ENCODE results near the gene SLC2A6.

Gene SLC2A6

GRCh38 chr9:133493845-133494540 is 15.1 kb upstream of the SLC2A6 start:
- no peaks in the 10 kb centered on the region for H3K9me3 ChIP-seq (ENCODE audit: control insufficient read depth, insufficient read depth, low read length)
- no CpG with 5 or more reads among the region's 23 CpGs for WGBS (ENCODE audit: insufficient coverage, insufficient read length)
- no peaks in the 10 kb centered on the region; the same call in 1 of the 2 replicates for H3K4me1 ChIP-seq (ENCODE audit: control insufficient read depth, insufficient read depth, low read length)
- H3K36me3 ChIP-seq (ENCODE audit: control insufficient read depth, insufficient read depth, low read length) = no peaks in the 10 kb centered on the region; the same call in 1 of the 2 replicates
- H3K27me3 ChIP-seq (ENCODE audit: control insufficient read depth, insufficient read depth, low read length) = no peaks in the 10 kb centered on the region
- H3K27ac ChIP-seq (ENCODE audit: low read length) = no peak overlapping the region
- H3K4me3 ChIP-seq (ENCODE audit: low read length) = no peak overlapping the region
- no peak for DNase-seq (ENCODE audit: low read depth, low spot score)

DNA sequence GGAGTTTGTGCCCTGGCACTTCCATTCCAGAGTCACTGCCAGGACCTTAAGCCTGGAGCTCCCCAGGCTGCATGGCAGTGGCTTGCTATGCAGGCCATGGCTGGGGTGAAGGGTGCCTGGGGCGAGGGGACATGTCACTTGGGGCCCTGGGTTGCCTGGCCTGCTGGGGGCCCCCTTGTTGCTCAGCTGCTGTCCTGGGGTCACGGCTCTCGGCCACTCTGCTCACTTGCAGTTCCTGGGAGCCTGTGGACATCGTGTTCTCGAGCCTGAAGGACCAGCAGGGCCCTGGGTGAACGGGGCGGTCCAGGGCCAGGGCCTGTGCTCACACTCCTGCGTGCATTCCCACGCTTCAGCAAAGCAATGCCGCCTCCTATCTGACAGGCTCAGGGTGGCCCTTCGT is 14.5 kb upstream of the SLC2A6 start:
- WGBS (ENCODE audit: insufficient coverage, insufficient read length) = no CpG with 5 or more reads among the region's 11 CpGs
- no peaks in the 10 kb centered on the region for H3K27me3 ChIP-seq (ENCODE audit: control insufficient read depth, insufficient read depth, low read length)
- H3K36me3 ChIP-seq (ENCODE audit: control insufficient read depth, insufficient read depth, low read length) = no peaks in the 10 kb centered on the region; the same call in 1 of the 2 replicates
- no peaks in the 10 kb centered on the region; the same call in 1 of the 2 replicates for H3K4me1 ChIP-seq (ENCODE audit: control insufficient read depth, insufficient read depth, low read length)
- DNase-seq (ENCODE audit: low read depth, low spot score) = no peak
- H3K4me3 ChIP-seq (ENCODE audit: low read length) = no peak overlapping the region
- H3K9me3 ChIP-seq (ENCODE audit: control insufficient read depth, insufficient read depth, low read length) = no peaks in the 10 kb centered on the region
- H3K27ac ChIP-seq (ENCODE audit: low read length) = no peak overlapping the region

DNA sequence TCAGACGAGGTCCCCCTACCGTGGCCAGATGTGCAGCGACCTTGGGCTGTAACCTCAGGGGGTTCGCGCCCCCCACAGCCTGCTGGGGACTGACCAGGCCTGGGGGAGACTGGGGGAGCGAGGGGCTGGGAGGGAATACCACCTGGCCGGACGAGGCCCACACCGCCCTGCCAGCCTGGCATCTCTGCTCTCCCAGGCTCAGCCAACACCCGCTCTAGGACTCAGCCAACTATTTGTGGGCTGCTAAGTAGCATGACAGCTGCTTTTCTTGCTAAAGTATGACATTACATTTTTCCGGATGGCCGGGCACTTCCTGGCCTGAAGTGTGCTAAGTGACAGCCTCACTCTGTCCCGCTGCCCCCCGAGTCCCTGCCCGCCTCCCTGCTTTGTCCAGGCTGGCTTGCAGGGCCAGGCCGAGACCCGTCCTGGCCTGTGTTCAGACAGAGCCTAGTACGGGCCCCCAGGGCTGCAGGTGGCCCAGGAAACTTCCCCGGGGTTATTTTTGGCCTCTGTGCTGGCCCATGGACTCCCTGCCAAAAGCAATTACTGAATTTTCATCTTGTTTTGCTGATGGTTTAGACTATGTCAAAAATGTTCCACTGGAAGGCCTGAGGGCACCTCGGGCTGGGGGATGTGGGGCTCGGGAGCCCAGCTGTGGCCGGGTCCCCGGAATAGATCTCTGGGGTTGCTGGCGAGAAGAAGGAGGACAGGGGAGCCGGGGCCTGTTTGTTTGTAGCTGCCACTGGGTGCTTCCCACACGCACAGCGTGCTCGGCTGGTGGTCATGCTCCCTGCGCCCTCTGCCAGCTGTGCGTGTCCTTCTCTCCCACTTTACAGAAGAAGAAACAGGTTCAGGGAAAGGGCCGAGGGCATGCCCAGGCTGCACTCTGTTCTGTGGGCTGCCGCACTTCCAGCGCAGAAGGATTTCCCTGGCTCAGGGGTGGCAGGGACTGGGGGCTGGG is 13.4 kb upstream of the SLC2A6 start:
- no peaks in the 10 kb centered on the region for H3K9me3 ChIP-seq (ENCODE audit: control insufficient read depth, insufficient read depth, low read length)
- H3K27me3 ChIP-seq (ENCODE audit: control insufficient read depth, insufficient read depth, low read length) = no peaks in the 10 kb centered on the region
- no peaks in the 10 kb centered on the region; the same call in 1 of the 2 replicates for H3K4me1 ChIP-seq (ENCODE audit: control insufficient read depth, insufficient read depth, low read length)
- WGBS (ENCODE audit: insufficient coverage, insufficient read length) = no CpG with 5 or more reads among the region's 33 CpGs
- H3K36me3 ChIP-seq (ENCODE audit: control insufficient read depth, insufficient read depth, low read length) = no peaks in the 10 kb centered on the region; the same call in 1 of the 2 replicates
- H3K4me3 ChIP-seq (ENCODE audit: low read length) = no peak overlapping the region
- DNase-seq (ENCODE audit: low read depth, low spot score) = no peak
- H3K27ac ChIP-seq (ENCODE audit: low read length) = no peak overlapping the region

DNA sequence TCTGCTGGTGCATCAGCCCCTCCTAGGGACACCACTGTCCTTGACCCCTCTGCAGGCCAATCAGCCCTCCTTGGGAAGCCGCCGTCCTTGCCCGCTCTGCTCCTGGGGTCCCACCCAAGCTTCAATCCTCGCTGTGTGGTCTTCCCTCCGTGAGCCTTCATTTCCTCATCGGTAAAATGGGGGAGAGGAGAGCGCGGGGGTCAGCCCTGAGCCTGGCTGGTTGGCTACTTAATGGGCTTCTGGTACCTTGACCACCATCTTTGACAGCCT is 12.7 kb upstream of the SLC2A6 start:
- Histone ChIP-seq H3K4me3 (ENCODE audit: low read length) (no peak overlapping the region), H3K27ac (ENCODE audit: low read length) (no peak overlapping the region), H3K4me1 (ENCODE audit: control insufficient read depth, insufficient read depth, low read length) (no peaks in the 10 kb centered on the region; the same call in 1 of the 2 replicates), H3K27me3 (ENCODE audit: control insufficient read depth, insufficient read depth, low read length) (no peaks in the 10 kb centered on the region), H3K9me3 (ENCODE audit: control insufficient read depth, insufficient read depth, low read length) (no peaks in the 10 kb centered on the region), H3K36me3 (ENCODE audit: control insufficient read depth, insufficient read depth, low read length) (no peaks in the 10 kb centered on the region; the same call in 1 of the 2 replicates)
- no peak for DNase-seq (ENCODE audit: low read depth, low spot score)
- WGBS (ENCODE audit: insufficient coverage, insufficient read length) = no CpG with 5 or more reads among the region's 8 CpGs

- DNase-seq (ENCODE audit: low read depth, low spot score) = no peak
- H3K36me3 ChIP-seq (ENCODE audit: control insufficient read depth, insufficient read depth, low read length) = no peaks in the 10 kb centered on the region; the same call in 1 of the 2 replicates
- no peaks in the 10 kb centered on the region; the same call in 1 of the 2 replicates for H3K4me1 ChIP-seq (ENCODE audit: control insufficient read depth, insufficient read depth, low read length)
- no peak overlapping the region for H3K27ac ChIP-seq (ENCODE audit: low read length)
- no CpG with 5 or more reads among the region's 12 CpGs for WGBS (ENCODE audit: insufficient coverage, insufficient read length)
- H3K4me3 ChIP-seq (ENCODE audit: low read length) = no peak overlapping the region
- no peaks in the 10 kb centered on the region for H3K9me3 ChIP-seq (ENCODE audit: control insufficient read depth, insufficient read depth, low read length)
- no peaks in the 10 kb centered on the region for H3K27me3 ChIP-seq (ENCODE audit: control insufficient read depth, insufficient read depth, low read length)
Observed at GRCh38 chr9:133490865-133491655, 12.2 kb upstream of the SLC2A6 start.

DNA sequence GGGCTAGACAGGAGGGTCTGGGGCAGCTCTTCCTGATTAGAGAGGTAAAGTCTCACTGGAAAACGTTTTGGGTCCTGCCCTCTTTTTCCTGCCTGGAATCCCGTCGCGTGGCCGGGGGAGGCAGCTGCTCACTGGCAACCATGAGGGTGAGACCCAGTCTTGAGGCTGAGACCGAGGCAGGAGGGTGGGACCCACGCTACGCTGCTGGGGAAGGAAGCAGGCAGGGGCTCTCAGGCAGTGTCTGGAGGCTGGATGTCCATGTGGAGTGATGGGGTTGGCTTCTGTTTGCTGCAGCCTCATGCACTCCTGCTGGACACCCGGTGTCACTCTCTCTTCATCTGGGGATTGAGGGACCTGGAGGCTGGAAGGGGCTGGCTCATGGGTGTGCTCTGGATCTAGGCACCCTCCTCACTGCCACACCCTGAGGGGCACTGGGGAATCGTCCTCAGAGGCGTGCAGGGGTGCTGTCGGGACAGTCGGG is 11.3 kb upstream of the SLC2A6 start:
- H3K4me3 ChIP-seq (ENCODE audit: low read length) = no peak overlapping the region
- no peaks in the 10 kb centered on the region for H3K9me3 ChIP-seq (ENCODE audit: control insufficient read depth, insufficient read depth, low read length)
- H3K36me3 ChIP-seq (ENCODE audit: control insufficient read depth, insufficient read depth, low read length) = no peaks in the 10 kb centered on the region; the same call in 1 of the 2 replicates
- no CpG with 5 or more reads among the region's 13 CpGs for WGBS (ENCODE audit: insufficient coverage, insufficient read length)
- no peak overlapping the region for H3K27ac ChIP-seq (ENCODE audit: low read length)
- DNase-seq (ENCODE audit: low read depth, low spot score) = no peak
- H3K4me1 ChIP-seq (ENCODE audit: control insufficient read depth, insufficient read depth, low read length) = no peaks in the 10 kb centered on the region; the same call in 1 of the 2 replicates
- no peaks in the 10 kb centered on the region for H3K27me3 ChIP-seq (ENCODE audit: control insufficient read depth, insufficient read depth, low read length)

GRCh38 chr9:133489253-133490190 is 10.6 kb upstream of the SLC2A6 start:
- Histone ChIP-seq H3K27me3 (ENCODE audit: control insufficient read depth, insufficient read depth, low read length) (no peaks in the 10 kb centered on the region), H3K4me1 (ENCODE audit: control insufficient read depth, insufficient read depth, low read length) (peaks cover 1% of the 10 kb centered on the region; the same call in 1 of the 2 replicates)

DNA sequence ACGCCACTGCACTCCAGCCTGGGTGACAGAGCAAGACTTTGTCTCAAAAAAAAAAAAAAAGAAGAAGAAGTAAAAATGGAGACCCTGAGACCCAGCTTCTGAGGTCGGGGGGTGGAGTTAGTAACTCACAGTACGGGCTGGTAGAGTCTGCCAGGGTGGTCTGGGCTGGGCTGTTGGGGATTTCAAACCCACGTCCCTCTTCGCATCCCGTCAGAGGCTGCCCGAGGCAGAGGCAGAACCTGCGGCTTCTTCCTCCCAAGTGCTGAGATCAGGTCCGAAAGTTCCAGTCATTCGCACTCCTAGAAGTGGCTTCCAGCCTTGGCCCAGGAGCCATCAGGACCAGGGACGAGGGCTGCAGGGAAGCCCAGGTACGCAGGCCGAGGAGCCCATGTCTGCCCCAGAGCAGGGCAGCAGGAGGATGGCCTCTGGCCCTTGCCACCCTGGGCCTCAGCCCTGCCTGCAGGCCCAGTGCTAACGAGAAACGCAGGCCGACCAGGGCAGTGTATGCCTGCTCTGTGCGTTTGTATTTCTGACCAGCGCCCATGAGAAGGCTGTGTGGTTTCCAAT is 9.9 kb upstream of the SLC2A6 start:
- Histone ChIP-seq H3K4me3 (ENCODE audit: low read length) (no peak overlapping the region), H3K9me3 (ENCODE audit: control insufficient read depth, insufficient read depth, low read length) (no peaks in the 10 kb centered on the region), H3K4me1 (ENCODE audit: control insufficient read depth, insufficient read depth, low read length) (peaks cover 1% of the 10 kb centered on the region; the same call in 1 of the 2 replicates), H3K27ac (ENCODE audit: low read length) (no peak overlapping the region), H3K36me3 (ENCODE audit: control insufficient read depth, insufficient read depth, low read length) (no peaks in the 10 kb centered on the region; the same call in 1 of the 2 replicates), H3K27me3 (ENCODE audit: control insufficient read depth, insufficient read depth, low read length) (no peaks in the 10 kb centered on the region)
- no CpG with 5 or more reads among the region's 18 CpGs for WGBS (ENCODE audit: insufficient coverage, insufficient read length)
- DNase-seq (ENCODE audit: low read depth, low spot score) = no peak

More at GRCh38 chr9:133489253-133490190, 10.6 kb upstream of the SLC2A6 start:
- no peak for DNase-seq (ENCODE audit: low read depth, low spot score)
- Histone ChIP-seq H3K27ac (ENCODE audit: low read length) (no peak overlapping the region), H3K4me3 (ENCODE audit: low read length) (no peak overlapping the region), H3K36me3 (ENCODE audit: control insufficient read depth, insufficient read depth, low read length) (no peaks in the 10 kb centered on the region; the same call in 1 of the 2 replicates), H3K9me3 (ENCODE audit: control insufficient read depth, insufficient read depth, low read length) (no peaks in the 10 kb centered on the region)
- WGBS (ENCODE audit: insufficient coverage, insufficient read length) = no CpG with 5 or more reads among the region's 19 CpGs

DNA sequence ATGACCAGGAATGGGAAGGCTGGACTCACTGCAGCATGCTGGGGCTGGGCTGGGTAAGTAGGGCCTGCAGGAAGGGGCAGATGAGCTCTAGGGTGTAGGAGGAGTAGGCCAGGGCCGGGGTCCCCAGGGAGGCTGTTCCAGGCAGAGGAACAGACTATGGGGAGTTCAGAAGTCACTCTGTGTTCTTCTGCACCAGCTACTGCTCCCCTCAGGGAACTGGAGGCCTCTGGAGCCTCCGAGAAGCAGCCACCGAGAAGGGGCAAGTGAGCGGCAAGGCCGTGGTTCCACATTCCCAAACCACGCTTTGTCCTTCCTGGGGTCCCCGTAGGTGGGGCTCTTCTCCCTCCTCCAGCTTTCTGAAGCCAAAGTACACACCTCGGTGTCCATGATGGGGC is 8.4 kb upstream of the SLC2A6 start:
- 0 out of 2 replicates have a peak, but pooled peaks cover 1% of the 10 kb centered on the region for H3K4me1 ChIP-seq (ENCODE audit: control insufficient read depth, insufficient read depth, low read length)
- H3K36me3 ChIP-seq (ENCODE audit: control insufficient read depth, insufficient read depth, low read length) = no peaks in the 10 kb centered on the region; the same call in 1 of the 2 replicates
- WGBS (ENCODE audit: insufficient coverage, insufficient read length) = no CpG with 5 or more reads among the region's 8 CpGs
- no peak overlapping the region for H3K4me3 ChIP-seq (ENCODE audit: low read length)
- no peaks in the 10 kb centered on the region for H3K9me3 ChIP-seq (ENCODE audit: control insufficient read depth, insufficient read depth, low read length)
- DNase-seq (ENCODE audit: low read depth, low spot score) = no peak
- H3K27me3 ChIP-seq (ENCODE audit: control insufficient read depth, insufficient read depth, low read length) = no peaks in the 10 kb centered on the region
- no peak overlapping the region for H3K27ac ChIP-seq (ENCODE audit: low read length)

All from iPS DF 6.9 (cell line).